ENCODE results near the gene CHD6. TPM values are rescaled to one million over a fixed set of nuclear protein-coding genes. Genes with fewer than 3 reads are reported as not detected.

Gene CHD6
- total and polyA plus RNA-seq, 4 donors: 3.3 to 23.4 (median 18.2) TPM

DNA sequence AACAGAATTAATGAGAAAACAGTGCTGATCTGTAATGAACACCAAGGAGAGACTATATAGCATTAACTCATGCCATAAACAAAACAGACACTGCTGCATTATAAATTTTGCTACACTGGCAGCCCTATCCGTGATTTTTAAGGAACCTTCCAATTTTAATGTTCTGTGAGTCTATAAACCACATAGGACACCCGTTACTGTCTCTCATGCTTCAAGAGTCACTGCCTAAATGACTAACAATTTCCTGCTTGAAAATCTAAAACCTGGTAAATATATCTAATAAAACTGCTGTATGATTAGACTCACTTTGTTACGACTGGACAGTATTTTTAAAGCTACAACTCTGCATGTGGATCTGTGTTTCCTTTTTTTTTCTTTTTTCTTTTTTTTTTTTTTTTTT, 8.7 kb downstream of the CHD6 start:
- H3K4me3 ChIP-seq (ENCODE audit: low read depth in 1 of 3, low read length in 3 of 3): no peak overlapping the region
- WGBS: 78% methylated on average over 3 of the region's 3 CpGs
- no peaks in the 10 kb centered on the region for H3K36me3 ChIP-seq (ENCODE audit: control insufficient read depth in 4 of 4, insufficient read depth in 3 of 4, low read depth in 1 of 4, low read length in 3 of 4)
- no peak for TF ChIP-seq FOXA1 (IDR thresholded peaks at IDR 0.05)
- TF ChIP-seq HNF4A (conservative IDR thresholded peaks at IDR 0.05): no peak
- no peak for TF ChIP-seq JUND (IDR thresholded peaks at IDR 0.05)
- no peak for TF ChIP-seq ATF3 (IDR thresholded peaks at IDR 0.05)
- no peak for TF ChIP-seq YY1 (IDR thresholded peaks at IDR 0.05)
- no peak for DNase-seq (ENCODE audit: low spot score)
- no peak overlapping the region for H3K9ac ChIP-seq (ENCODE audit: low read depth in 1 of 2, low read length in 2 of 2)
- H3K4me1 ChIP-seq (ENCODE audit: control insufficient read depth in 4 of 4, insufficient read depth in 4 of 4, low read length in 3 of 4): peaks cover 0 to 1% (median under 1%) of the 10 kb centered on the region in 4 donors
- H3K27ac ChIP-seq (ENCODE audit: low read depth in 1 of 2, low read length in 2 of 2): no peak overlapping the region
- no peaks in the 10 kb centered on the region for H3K9me3 ChIP-seq (ENCODE audit: control insufficient read depth in 4 of 4, low read length in 3 of 4)
- no peaks in the 10 kb centered on the region for H3K27me3 ChIP-seq (ENCODE audit: control insufficient read depth in 4 of 4, insufficient read depth in 4 of 4, low read length in 3 of 4)

GRCh38 chr20:41608606-41609005, 9.6 kb downstream of the CHD6 start:
- H3K4me1 ChIP-seq (ENCODE audit: control insufficient read depth in 4 of 4, insufficient read depth in 4 of 4, low read length in 3 of 4): no peaks in the 10 kb centered on the region
- no peaks in the 10 kb centered on the region for H3K9me3 ChIP-seq (ENCODE audit: control insufficient read depth in 4 of 4, low read length in 3 of 4)
- TF ChIP-seq TAF1 (conservative IDR thresholded peaks at IDR 0.05) (no peak), SP1 (IDR thresholded peaks at IDR 0.05) (no peak), EGR1 (IDR thresholded peaks at IDR 0.05; ENCODE audit: low read depth in 2 of 2) (no peak), MAX (IDR thresholded peaks at IDR 0.05) (no peak), HNF4A (conservative IDR thresholded peaks at IDR 0.05) (no peak), YY1 (IDR thresholded peaks at IDR 0.05) (no peak), RAD21 (IDR thresholded peaks at IDR 0.05) (no peak), FOXA1 (IDR thresholded peaks at IDR 0.05) (no peak)
- no peaks in the 10 kb centered on the region for H3K36me3 ChIP-seq (ENCODE audit: control insufficient read depth in 4 of 4, insufficient read depth in 3 of 4, low read depth in 1 of 4, low read length in 3 of 4)
- WGBS: 91% methylated on average over 2 of the region's 2 CpGs
- H3K9ac ChIP-seq (ENCODE audit: low read depth in 1 of 2, low read length in 2 of 2): no peak overlapping the region
- no peak overlapping the region for H3K4me3 ChIP-seq (ENCODE audit: low read depth in 1 of 3, low read length in 3 of 3)
- no peak overlapping the region for H3K27ac ChIP-seq (ENCODE audit: low read depth in 1 of 2, low read length in 2 of 2)
- DNase-seq (ENCODE audit: low spot score): no peak
- no peaks in the 10 kb centered on the region for H3K27me3 ChIP-seq (ENCODE audit: control insufficient read depth in 4 of 4, insufficient read depth in 4 of 4, low read length in 3 of 4)

- H3K9ac ChIP-seq (ENCODE audit: low read depth in 1 of 2, low read length in 2 of 2): no peak overlapping the region
- H3K27me3 ChIP-seq (ENCODE audit: control insufficient read depth in 4 of 4, insufficient read depth in 4 of 4, low read length in 3 of 4): no peaks in the 10 kb centered on the region
- no peaks in the 10 kb centered on the region for H3K4me1 ChIP-seq (ENCODE audit: control insufficient read depth in 4 of 4, insufficient read depth in 4 of 4, low read length in 3 of 4)
- no peak overlapping the region for H3K27ac ChIP-seq (ENCODE audit: low read depth in 1 of 2, low read length in 2 of 2)
- no peak overlapping the region for H3K4me3 ChIP-seq (ENCODE audit: low read depth in 1 of 3, low read length in 3 of 3)
- 97% methylated on average over 1 of the region's 1 CpG for WGBS
- DNase-seq (ENCODE audit: low spot score): no peak
- no peaks in the 10 kb centered on the region for H3K9me3 ChIP-seq (ENCODE audit: control insufficient read depth in 4 of 4, low read length in 3 of 4)
- H3K36me3 ChIP-seq (ENCODE audit: control insufficient read depth in 4 of 4, insufficient read depth in 3 of 4, low read depth in 1 of 4, low read length in 3 of 4): no peaks in the 10 kb centered on the region
- no peak for TF ChIP-seq GABPA (IDR thresholded peaks at IDR 0.05 in 1 of 2, conservative IDR thresholded peaks at IDR 0.05 in 1 of 2)
- TF ChIP-seq NR2F2 (IDR thresholded peaks at IDR 0.05): no peak
- TF ChIP-seq MAX (IDR thresholded peaks at IDR 0.05): no peak
- TF ChIP-seq, protein P1, sequence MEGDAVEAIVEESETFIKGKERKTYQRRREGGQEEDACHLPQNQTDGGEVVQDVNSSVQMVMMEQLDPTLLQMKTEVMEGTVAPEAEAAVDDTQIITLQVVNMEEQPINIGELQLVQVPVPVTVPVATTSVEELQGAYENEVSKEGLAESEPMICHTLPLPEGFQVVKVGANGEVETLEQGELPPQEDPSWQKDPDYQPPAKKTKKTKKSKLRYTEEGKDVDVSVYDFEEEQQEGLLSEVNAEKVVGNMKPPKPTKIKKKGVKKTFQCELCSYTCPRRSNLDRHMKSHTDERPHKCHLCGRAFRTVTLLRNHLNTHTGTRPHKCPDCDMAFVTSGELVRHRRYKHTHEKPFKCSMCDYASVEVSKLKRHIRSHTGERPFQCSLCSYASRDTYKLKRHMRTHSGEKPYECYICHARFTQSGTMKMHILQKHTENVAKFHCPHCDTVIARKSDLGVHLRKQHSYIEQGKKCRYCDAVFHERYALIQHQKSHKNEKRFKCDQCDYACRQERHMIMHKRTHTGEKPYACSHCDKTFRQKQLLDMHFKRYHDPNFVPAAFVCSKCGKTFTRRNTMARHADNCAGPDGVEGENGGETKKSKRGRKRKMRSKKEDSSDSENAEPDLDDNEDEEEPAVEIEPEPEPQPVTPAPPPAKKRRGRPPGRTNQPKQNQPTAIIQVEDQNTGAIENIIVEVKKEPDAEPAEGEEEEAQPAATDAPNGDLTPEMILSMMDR (IDR thresholded peaks at IDR 0.05; ENCODE audit: low read depth, low read length, missing input control): no peak
- TF ChIP-seq RXRA (IDR thresholded peaks at IDR 0.05): no peak
- TF ChIP-seq HNF4G (IDR thresholded peaks at IDR 0.05): no peak
- no peak for TF ChIP-seq SP1 (IDR thresholded peaks at IDR 0.05)
- no peak for TF ChIP-seq HNF4A (conservative IDR thresholded peaks at IDR 0.05)
- no peak for TF ChIP-seq RAD21 (IDR thresholded peaks at IDR 0.05)
- TF ChIP-seq ATF3 (IDR thresholded peaks at IDR 0.05): no peak
- no peak for TF ChIP-seq FOXA1 (IDR thresholded peaks at IDR 0.05)
- no peak for TF ChIP-seq TAF1 (conservative IDR thresholded peaks at IDR 0.05)
- no peak for TF ChIP-seq REST (IDR thresholded peaks at IDR 0.05)
Observed at GRCh38 chr20:41607791-41608190, 10.4 kb downstream of the CHD6 start.

Data from liver (tissue), 9 donors.